Endothelial cell of umbilical vein (primary cell): ENCODE data around the gene FAM193A. TPM values are rescaled to one million over a fixed set of nuclear protein-coding genes. Genes with fewer than 3 reads are reported as not detected.

Experiments used
- BruUV-seq: library from RNA; stranded (reverse); fragments of 400-500 nt; replicated peaks from 2 replicates; lab custom pipeline; 2021; lab: Mats Ljungman, UMichigan
- CTCF ChIA-PET: fragments of 300-600, 350-600 bp; sonication (Branson Sonifier 250); formaldehyde crosslinking; loops from one replicate; lab custom pipeline; 2021; ENCODE audit warnings: antibody characterized with exemption, inconsistent platforms; lab: Charles Lee
- POLR2A ChIA-PET: fragments of 300-600, 350-600 bp; sonication (Branson Sonifier 250); formaldehyde crosslinking; loops from one replicate; lab custom pipeline; 2021; ENCODE audit warnings: antibody characterized with exemption, inconsistent platforms; lab: Charles Lee
- DNase-seq: peaks from one replicate; pipeline ENCODE4 v3.0.0-alpha.2; 2011; ENCODE audit warnings: low read depth, low spot score
- FAIRE-seq: peaks from 2 replicates; lab custom pipeline; 2011; peaks lifted over from hg19 to GRCh38; lab: Jason Lieb, UNC
- H2AFZ ChIP-seq: 2 replicates; pipeline ENCODE4 v1.6.0; 2012; ENCODE audit warnings: low read depth, low read length, control low read depth, inconsistent platforms
- H3K27ac ChIP-seq: 2 replicates; pipeline ENCODE4 v1.5.1; 2011; ENCODE audit warnings: low read depth, mild to moderate bottlenecking, control low read depth, low read length, moderate library complexity; ENCODE audit not compliant: insufficient read depth
- H3K27me3 ChIP-seq, 2 experiments: 2 replicates each; pipeline versions ENCODE4 v1.6.0 to v1.6.1; 2011; ENCODE audit warnings: low read length in 2 of 2, mixed read lengths in 1 of 2; ENCODE audit not compliant: control insufficient read depth in 2 of 2, insufficient read depth in 2 of 2
- H3K36me3 ChIP-seq, 2 experiments: 2 replicates in 1 of 2; 3 replicates in 1 of 2; pipeline ENCODE4 v1.5.1; 2011; ENCODE audit warnings: low read length in 2 of 2, mild to moderate bottlenecking in 1 of 2, moderate library complexity in 1 of 2; ENCODE audit not compliant: control insufficient read depth in 2 of 2, insufficient read depth in 2 of 2; ENCODE audit errors: extremely low read depth in 1 of 2
- H3K4me1 ChIP-seq: 3 replicates; pipeline ENCODE4 v1.5.1; 2011; ENCODE audit warnings: mild to moderate bottlenecking, low read length; ENCODE audit not compliant: control insufficient read depth, insufficient read depth; ENCODE audit errors: extremely low read depth
- H3K4me2 ChIP-seq: 2 replicates; pipeline ENCODE4 v1.6.1; 2011; ENCODE audit warnings: low read length, control low read depth, mixed read lengths; ENCODE audit not compliant: insufficient read depth
- H3K4me3 ChIP-seq, 3 experiments: fragments of 200-600 bp in 1 of 3; sonication (generic), shearing (Covaris generic) in 1 of 3; replicated peaks in 1 of 3; 2 replicates each; pipeline ENCODE4 v1.5.1; 2011 to 2016; ENCODE audit warnings: control low read depth in 3 of 3, low read length in 3 of 3, mild to moderate bottlenecking in 2 of 3, inconsistent platforms in 1 of 3, low read depth in 1 of 3, moderate library complexity in 1 of 3; ENCODE audit not compliant: insufficient read depth in 1 of 3
- H3K79me2 ChIP-seq: 2 replicates; pipeline ENCODE4 v1.6.0; 2012; ENCODE audit warnings: low read length, inconsistent platforms; ENCODE audit not compliant: control insufficient read depth, insufficient read depth
- H3K9ac ChIP-seq: replicated peaks from 2 replicates; pipeline ENCODE3; 2011; ENCODE audit warnings: low read length, control low read depth; ENCODE audit not compliant: insufficient read depth; ENCODE audit errors: extremely low read depth
- H3K9me1 ChIP-seq: replicated peaks from 3 replicates; pipeline ENCODE4 v1.6.0; 2011; ENCODE audit warnings: mild to moderate bottlenecking, low read length; ENCODE audit not compliant: control insufficient read depth, insufficient read depth; ENCODE audit errors: extremely low read depth
- H3K9me3 ChIP-seq: replicated peaks from 2 replicates; pipeline ENCODE4 v1.5.1; 2012; ENCODE audit warnings: low read length, inconsistent platforms; ENCODE audit not compliant: control insufficient read depth, insufficient read depth
- H4K20me1 ChIP-seq: replicated peaks from 2 replicates; pipeline ENCODE3; 2011; ENCODE audit warnings: mild to moderate bottlenecking, low read length; ENCODE audit not compliant: control insufficient read depth, insufficient read depth; ENCODE audit errors: extremely low read depth
- CTCF ChIP-seq, 2 donors: IDR thresholded peaks; 1 replicate in 1 of 2; 2 replicates in 1 of 2; pipeline ENCODE4 v1.5.1; 2011; ENCODE audit warnings: low read length in 2 of 2, mild to moderate bottlenecking in 2 of 2, moderate library complexity in 2 of 2, control low read depth in 1 of 2, inconsistent platforms in 1 of 2, low read depth in 1 of 2; ENCODE audit not compliant: insufficient read depth in 1 of 2; ENCODE audit errors: extremely low read depth in 1 of 2
- EZH2 ChIP-seq: IDR thresholded peaks from 2 replicates; pipeline ENCODE4 v1.6.1; 2012; ENCODE audit warnings: borderline replicate concordance, low read depth, mild to moderate bottlenecking, moderate library complexity, low read length, inconsistent platforms; ENCODE audit not compliant: severe bottlenecking
- FOS ChIP-seq: IDR thresholded peaks from 2 replicates; pipeline ENCODE4 v1.6.1; 2011; ENCODE audit warnings: mild to moderate bottlenecking, low read length, moderate library complexity, borderline replicate concordance; ENCODE audit not compliant: insufficient read depth
- GATA2 ChIP-seq: IDR thresholded peaks from 2 replicates; pipeline ENCODE4 v1.7.0; 2011; ENCODE audit warnings: low read depth, mild to moderate bottlenecking, moderate library complexity, mixed read lengths, low read length; ENCODE audit not compliant: insufficient read length, insufficient read depth
- JUN ChIP-seq: IDR thresholded peaks from 2 replicates; pipeline ENCODE4 v1.6.1; 2011; ENCODE audit warnings: borderline replicate concordance, low read depth; ENCODE audit not compliant: insufficient read length, insufficient read depth
- MAX ChIP-seq: IDR thresholded peaks from 2 replicates; pipeline ENCODE4 v1.6.1; 2011; ENCODE audit not compliant: insufficient read depth, insufficient read length
- MYC ChIP-seq: IDR thresholded peaks from one replicate; pipeline ENCODE4 v1.6.1; 2011; ENCODE audit warnings: mild to moderate bottlenecking, low read depth, low read length
- POLR2A ChIP-seq: IDR thresholded peaks from 2 replicates; pipeline ENCODE4 v1.6.1; 2012; ENCODE audit warnings: low read depth, mild to moderate bottlenecking, control low read depth, low read length
- POLR2AphosphoS5 ChIP-seq: IDR thresholded peaks from 2 replicates; pipeline ENCODE4 v1.6.1; 2012; ENCODE audit warnings: low read depth, mild to moderate bottlenecking, control low read depth, low read length, moderate library complexity; ENCODE audit not compliant: insufficient read depth
- dilution Hi-C: fragments of 300-500 bp; cut with MboI; formaldehyde crosslinking; loops from one replicate; pipeline ENCODE4 v1.15.0; 2019; ENCODE audit warnings: low sequenced_read_pairs; ENCODE audit not compliant: extremely low pct_ligation_motif_present
- intact Hi-C: fragments of 100-400 bp; cut with micrococcal nuclease; formaldehyde crosslinking; loops from one replicate; pipeline ENCODE4 v1.10.0; 2022
- polyA plus RNA-seq, 4 experiments: library from polyadenylated mRNA; depleted of rRNA in 3 of 4; stranded (reverse) in 3 of 4; unstranded in 1 of 4; fragments of >200 nt; gene quantifications; 2 replicates each; pipeline versions ENCODE4 v1.2.1 to v1.2.3, GENCODE V29; 2011 to 2012; ENCODE audit warnings: missing spikeins in 1 of 4
- total RNA-seq: library from RNA; stranded (reverse); gene quantifications from 2 replicates; pipeline ENCODE4 v1.2.3, GENCODE V29; 2021

Gene FAM193A
- total and polyA plus RNA-seq, 2 donors (not counting 3 experiments of a cell fraction or from before 2014, with no cell fraction given) = 12.3 to 32.1 TPM

GRCh38 chr4:2624782-2625530, 88.5 kb downstream of the FAM193A start:
- FAIRE-seq = no peak
- Histone ChIP-seq H3K36me3 (peaks cover 4 to 10% of the 10 kb centered on the region in 2 experiments), H4K20me1 (no peaks in the 10 kb centered on the region), H3K79me2 (peaks cover 40% of the 10 kb centered on the region), H3K27me3 (no peaks in the 10 kb centered on the region), H3K27ac (no peak overlapping the region), H3K4me2 (no peak overlapping the region), H3K4me1 (no peaks in the 10 kb centered on the region), H3K9me1 (no peaks in the 10 kb centered on the region), H2AFZ (no peak overlapping the region), H3K9me3 (no peaks in the 10 kb centered on the region), H3K9ac (no peak overlapping the region), H3K4me3 (no peak overlapping the region)
- dilution Hi-C loops (no loop called here), intact Hi-C loops (no loop called here)
- ChIA-PET CTCF (no interaction called here), POLR2A (no interaction called here)
- no peak for DNase-seq
- no TSS peak for BruUV-seq
- TF ChIP-seq CTCF (IDR thresholded peaks at IDR 0.05; ENCODE audit: extremely low read depth in 1 of 2, insufficient read depth in 1 of 2, low read depth in 1 of 2, low read length in 2 of 2) = no peak
- no peak for TF ChIP-seq MYC
- TF ChIP-seq EZH2 = no peak
- no peak for TF ChIP-seq POLR2A

- TF ChIP-seq MAX (no peak), POLR2AphosphoS5 (no peak), FOS (no peak), EZH2 (no peak), MYC (no peak), POLR2A (no peak), JUN (no peak), GATA2 (no peak), CTCF (IDR thresholded peaks at IDR 0.05; ENCODE audit: extremely low read depth in 1 of 2, insufficient read depth in 1 of 2, low read depth in 1 of 2, low read length in 2 of 2) (no peak)
- Histone ChIP-seq H3K79me2 (peaks cover 33% of the 10 kb centered on the region), H3K4me3 (no peak overlapping the region), H3K36me3 (peaks cover 13 to 19% of the 10 kb centered on the region in 2 experiments), H2AFZ (no peak overlapping the region), H4K20me1 (no peaks in the 10 kb centered on the region), H3K27me3 (no peaks in the 10 kb centered on the region), H3K4me1 (no peaks in the 10 kb centered on the region), H3K4me2 (no peak overlapping the region), H3K9me1 (no peaks in the 10 kb centered on the region), H3K27ac (no peak overlapping the region), H3K9me3 (no peaks in the 10 kb centered on the region), H3K9ac (no peak overlapping the region)
- BruUV-seq = no TSS peak
- DNase-seq = no peak
- intact Hi-C loops (no loop called here), dilution Hi-C loops (no loop called here)
- ChIA-PET POLR2A (no interaction called here), CTCF (no interaction called here)
- FAIRE-seq = no peak
Observed at GRCh38 chr4:2626231-2626630, 89.8 kb downstream of the FAM193A start.
